ENCODE data around the gene IQCE. TPM values are rescaled to one million over a fixed set of nuclear protein-coding genes. Genes with fewer than 3 reads are reported as not detected.

Gene IQCE
- polyA plus RNA-seq, 3 donors: 1.8 to 8.4 (median 3.0) TPM

DNA sequence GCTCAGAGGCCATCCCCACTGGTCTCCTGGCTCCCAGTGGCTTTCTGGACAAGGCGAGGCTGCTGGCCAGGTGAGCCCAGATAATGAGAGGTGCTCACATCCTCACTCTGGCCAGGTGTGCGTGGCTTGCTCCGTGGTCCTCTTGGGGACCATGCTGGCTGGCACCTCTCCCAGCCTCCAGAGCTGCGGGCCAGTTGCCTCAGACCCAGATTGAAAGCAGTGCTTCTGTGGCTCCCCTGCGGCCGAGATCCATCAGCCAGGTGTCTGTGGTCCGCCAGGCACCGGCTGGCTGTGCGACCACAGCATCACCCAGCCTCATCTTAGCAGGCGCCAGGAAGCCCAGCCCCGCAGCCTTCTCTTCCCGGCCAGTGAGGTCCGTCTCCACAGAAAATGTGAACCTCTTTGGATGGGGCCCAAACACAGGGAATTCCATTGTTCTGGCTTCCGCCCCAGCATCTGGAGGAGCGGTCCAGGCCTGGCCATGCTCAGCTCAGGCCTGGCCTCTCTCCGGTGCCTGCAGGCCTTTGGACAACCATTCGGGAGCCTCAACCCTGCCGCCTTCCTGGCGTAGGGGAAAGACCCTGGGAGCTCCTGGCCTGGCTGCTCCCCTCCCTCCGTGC lies 67.8 kb downstream of the IQCE start:
- Mint-ChIP-seq H3K27me3 (ENCODE audit: low read depth in 3 of 3) (peaks cover 5 to 12% (median 5%) of the 10 kb centered on the region in 3 donors), H3K4me1 (peaks cover 36% of the 10 kb centered on the region), H3K4me3 (no peak overlapping the region), H3K27ac (no peak overlapping the region), H3K9me3 (peaks cover 0 to 4% (median 0%) of the 10 kb centered on the region in 7 donors), H3K36me3 (no peaks in the 10 kb centered on the region)
- H3K36me3 ChIP-seq (replicated peaks in 1 of 2; ENCODE audit: control insufficient read depth in 1 of 2, insufficient read depth in 2 of 2, low read length in 2 of 2): no peaks in the 10 kb centered on the region
- H3K27ac ChIP-seq (ENCODE audit: low read depth in 1 of 2, low read length in 2 of 2): no peak overlapping the region
- H4K20me1 ChIP-seq (ENCODE audit: insufficient read depth, low read length): no peaks in the 10 kb centered on the region
- no peak overlapping the region for H3K4me2 ChIP-seq (replicated peaks; ENCODE audit: extremely low read depth, low read length, poor library complexity, severe bottlenecking)
- intact Hi-C loops (cut with micrococcal nuclease): no loop called here
- no peak overlapping the region for H3K9ac ChIP-seq (ENCODE audit: insufficient read depth, low read length, poor library complexity, severe bottlenecking)
- no peaks in the 10 kb centered on the region for H3K9me3 ChIP-seq (replicated peaks in 1 of 2; ENCODE audit: control insufficient read depth in 1 of 2, insufficient read depth in 1 of 2, low read length in 2 of 2)
- TF ChIP-seq CTCF (IDR thresholded peaks at IDR 0.05): no peak
- no peaks in the 10 kb centered on the region for H3K79me2 ChIP-seq (ENCODE audit: insufficient read depth, low read length)
- peaks cover 34 to 37% of the 10 kb centered on the region in 2 donors for H3K4me1 ChIP-seq (ENCODE audit: control insufficient read depth in 1 of 2, insufficient read depth in 2 of 2, low read length in 2 of 2)
- H3K27me3 ChIP-seq (ENCODE audit: control insufficient read depth in 2 of 2, insufficient read depth in 2 of 2, low read length in 2 of 2): no peaks in the 10 kb centered on the region
- no peak for DNase-seq
- WGBS (ENCODE audit: insufficient coverage): 88% methylated on average over 19 of the region's 20 CpGs
- H2AFZ ChIP-seq (ENCODE audit: insufficient read depth, low read depth, low read length, poor library complexity, severe bottlenecking): no peak overlapping the region
- H3K4me3 ChIP-seq (replicated peaks in 1 of 3; ENCODE audit: low read depth in 2 of 3, low read length in 3 of 3): no peak overlapping the region

- peaks cover 26 to 29% of the 10 kb centered on the region in 2 donors for H3K4me1 ChIP-seq (ENCODE audit: control insufficient read depth in 1 of 2, insufficient read depth in 2 of 2, low read length in 2 of 2)
- H4K20me1 ChIP-seq (ENCODE audit: insufficient read depth, low read length): no peaks in the 10 kb centered on the region
- H3K27ac ChIP-seq (ENCODE audit: low read depth in 1 of 2, low read length in 2 of 2): no peak overlapping the region
- Mint-ChIP-seq H3K4me1 (peaks cover 28% of the 10 kb centered on the region), H3K36me3 (no peaks in the 10 kb centered on the region), H3K27me3 (ENCODE audit: low read depth in 3 of 3) (peaks cover 3 to 7% (median 5%) of the 10 kb centered on the region in 3 donors), H3K9me3 (peaks cover 0 to 4% (median 0%) of the 10 kb centered on the region in 7 donors), H3K4me3 (no peak overlapping the region), H3K27ac (no peak overlapping the region)
- no peak overlapping the region for H3K4me3 ChIP-seq (replicated peaks in 1 of 3; ENCODE audit: low read depth in 2 of 3, low read length in 3 of 3)
- intact Hi-C loops (cut with micrococcal nuclease): no loop called here
- TF ChIP-seq CTCF (IDR thresholded peaks at IDR 0.05): no peak
- H3K79me2 ChIP-seq (ENCODE audit: insufficient read depth, low read length): peaks cover 6% of the 10 kb centered on the region
- H3K9me3 ChIP-seq (replicated peaks in 1 of 2; ENCODE audit: control insufficient read depth in 1 of 2, insufficient read depth in 1 of 2, low read length in 2 of 2): no peaks in the 10 kb centered on the region
- H3K27me3 ChIP-seq (ENCODE audit: control insufficient read depth in 2 of 2, insufficient read depth in 2 of 2, low read length in 2 of 2): no peaks in the 10 kb centered on the region
- 50% methylated on average over 1 of the region's 9 CpGs for WGBS (ENCODE audit: insufficient coverage)
- H3K36me3 ChIP-seq (replicated peaks in 1 of 2; ENCODE audit: control insufficient read depth in 1 of 2, insufficient read depth in 2 of 2, low read length in 2 of 2): no peaks in the 10 kb centered on the region
- H3K4me2 ChIP-seq (replicated peaks; ENCODE audit: extremely low read depth, low read length, poor library complexity, severe bottlenecking): no peak overlapping the region
- no peak overlapping the region for H2AFZ ChIP-seq (ENCODE audit: insufficient read depth, low read depth, low read length, poor library complexity, severe bottlenecking)
- no peak for DNase-seq
- H3K9ac ChIP-seq (ENCODE audit: insufficient read depth, low read length, poor library complexity, severe bottlenecking): no peak overlapping the region
These were observed 68.7 kb downstream of the IQCE start for GRCh38 chr7:2627258-2628129.

Data from CD14-positive monocyte (primary cell).